HUES6 (cell line): Measurements from ENCODE around the gene MZT2A.
"Not testable (repeated sequence)": the region's sequence is repeated elsewhere in the genome, so short reads cannot be mapped to it uniquely, and the experiment has no call there.

Experiments
- H3K27ac ChIP-seq: 2 replicates; pipeline ENCODE4 v1.7.0; 2013; ENCODE audit warnings: low read depth, mild to moderate bottlenecking, low read length, inconsistent platforms
- H3K27me3 ChIP-seq: 2 replicates; pipeline ENCODE4 v1.6.1; 2013; ENCODE audit warnings: low read length; ENCODE audit not compliant: control insufficient read depth, insufficient read depth
- H3K36me3 ChIP-seq: 2 replicates; pipeline ENCODE4 v1.6.1; 2013; ENCODE audit warnings: low read length; ENCODE audit not compliant: control insufficient read depth, insufficient read depth
- H3K4me1 ChIP-seq: 2 replicates; pipeline ENCODE4 v1.6.1; 2013; ENCODE audit warnings: low read length; ENCODE audit not compliant: control insufficient read depth, insufficient read depth
- H3K4me3 ChIP-seq: 2 replicates; pipeline ENCODE4 v1.5.1; 2013; ENCODE audit warnings: low read depth, low read length
- H3K9ac ChIP-seq: one replicate; pipeline ENCODE4 v1.6.1; 2013; ENCODE audit warnings: mild to moderate bottlenecking, low read length
- H3K9me3 ChIP-seq: 2 replicates; pipeline ENCODE4 v1.6.1; 2013; ENCODE audit warnings: low read depth, low read length; ENCODE audit not compliant: control insufficient read depth, insufficient read depth

Gene MZT2A

GRCh38 chr2:131486201-131486902 lies 5.8 kb downstream of the MZT2A start:
- not testable (repeated sequence) for H3K4me3 ChIP-seq, H3K4me1 ChIP-seq, H3K27me3 ChIP-seq, H3K9me3 ChIP-seq, H3K27ac ChIP-seq, H3K9ac ChIP-seq
- H3K36me3 ChIP-seq: peaks cover 14% of the 10 kb centered on the region

GRCh38 chr2:131484906-131485460 lies 7.2 kb downstream of the MZT2A start:
- H3K4me3 ChIP-seq, H3K27ac ChIP-seq: not testable (repeated sequence)

GRCh38 chr2:131483981-131484820 lies 8.0 kb downstream of the MZT2A start:
- H3K27ac ChIP-seq, H3K27me3 ChIP-seq, H3K9ac ChIP-seq, H3K4me3 ChIP-seq, H3K9me3 ChIP-seq, H3K4me1 ChIP-seq, H3K36me3 ChIP-seq: not testable (repeated sequence)

More at GRCh38 chr2:131484906-131485460, 7.2 kb downstream of the MZT2A start:
- H3K9me3 ChIP-seq, H3K27me3 ChIP-seq, H3K4me1 ChIP-seq, H3K36me3 ChIP-seq, H3K9ac ChIP-seq: not testable (repeated sequence)

GRCh38 chr2:131482506-131483155 lies 9.6 kb downstream of the MZT2A start:
- not testable (repeated sequence) for H3K36me3 ChIP-seq, H3K4me1 ChIP-seq, H3K4me3 ChIP-seq, H3K27ac ChIP-seq, H3K9me3 ChIP-seq, H3K27me3 ChIP-seq, H3K9ac ChIP-seq

GRCh38 chr2:131480351-131480750 lies 11.8 kb downstream of the MZT2A start:
- H3K36me3 ChIP-seq, H3K27ac ChIP-seq, H3K4me1 ChIP-seq, H3K27me3 ChIP-seq, H3K9me3 ChIP-seq, H3K4me3 ChIP-seq, H3K9ac ChIP-seq: not testable (repeated sequence)

GRCh38 chr2:131478850-131479461 lies 13.2 kb downstream of the MZT2A start:
- not testable (repeated sequence) for H3K36me3 ChIP-seq, H3K27ac ChIP-seq, H3K27me3 ChIP-seq, H3K4me1 ChIP-seq, H3K9me3 ChIP-seq, H3K9ac ChIP-seq, H3K4me3 ChIP-seq

- not testable (repeated sequence) for H3K4me1 ChIP-seq, H3K27ac ChIP-seq, H3K4me3 ChIP-seq, H3K9ac ChIP-seq, H3K27me3 ChIP-seq, H3K36me3 ChIP-seq, H3K9me3 ChIP-seq
Observed at GRCh38 chr2:131478074-131478849, 13.9 kb downstream of the MZT2A start.

GRCh38 chr2:131477227-131477626 lies 15.0 kb downstream of the MZT2A start:
- H3K4me1 ChIP-seq, H3K36me3 ChIP-seq, H3K4me3 ChIP-seq, H3K27ac ChIP-seq, H3K9me3 ChIP-seq, H3K9ac ChIP-seq, H3K27me3 ChIP-seq: not testable (repeated sequence)

- not testable (repeated sequence) for H3K27ac ChIP-seq, H3K9ac ChIP-seq, H3K36me3 ChIP-seq, H3K4me1 ChIP-seq, H3K27me3 ChIP-seq, H3K9me3 ChIP-seq, H3K4me3 ChIP-seq
Observed at GRCh38 chr2:131476363-131476762, 15.8 kb downstream of the MZT2A start.

- Histone ChIP-seq H3K4me3 (no peak within 1 kb of the TSS), H3K36me3 (no peaks in the 10 kb centered on the region), H3K9ac (no peak within 1 kb of the TSS), H3K4me1 (no peaks in the 10 kb centered on the region), H3K9me3 (no peaks in the 10 kb centered on the region), H3K27me3 (no peaks in the 10 kb centered on the region), H3K27ac (no peak within 1 kb of the TSS)
Observed at GRCh38 chr2:131475831-131476230, 16.4 kb downstream of the MZT2A start, which contains the start of gene TUBA3D. TUBA3D (plus strand) TSS chr2:131476119; CDS start chr2:131476200, 81 bp downstream.
